UCSD-AML1 (cell line): ENCODE measurements around the gene FAHD2B.
"Not testable (repeated sequence)": the region's sequence is repeated elsewhere in the genome, so short reads cannot be mapped to it uniquely, and the experiment has no call there.

ENCODE experiments used
- DNase-seq: peaks from one replicate; lab custom pipeline; 2025; ENCODE audit not compliant: unreplicated experiment; lab: John Stamatoyannopoulos, UW

Gene FAHD2B

DNA sequence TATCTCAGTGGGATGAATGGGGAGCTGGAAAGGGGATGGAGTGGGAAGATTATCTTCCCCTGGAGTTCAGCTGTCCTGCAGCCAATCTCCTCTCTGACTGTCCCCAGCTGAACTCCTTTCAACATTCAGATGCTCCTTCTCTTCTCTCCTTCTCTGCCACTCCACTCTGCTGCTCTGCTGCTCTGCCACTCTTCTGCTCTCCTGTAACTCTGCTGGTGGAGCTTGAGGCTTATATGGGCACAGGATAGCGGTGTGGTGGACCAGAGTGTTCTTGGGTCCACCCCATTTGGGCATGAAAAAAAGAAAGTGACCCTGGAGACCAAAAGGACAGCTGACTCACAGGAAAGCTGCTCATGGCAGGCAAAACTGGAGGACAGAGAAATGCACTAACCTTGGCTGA is 26.6 kb downstream of the FAHD2B start:
- DNase-seq, result no peak

DNA sequence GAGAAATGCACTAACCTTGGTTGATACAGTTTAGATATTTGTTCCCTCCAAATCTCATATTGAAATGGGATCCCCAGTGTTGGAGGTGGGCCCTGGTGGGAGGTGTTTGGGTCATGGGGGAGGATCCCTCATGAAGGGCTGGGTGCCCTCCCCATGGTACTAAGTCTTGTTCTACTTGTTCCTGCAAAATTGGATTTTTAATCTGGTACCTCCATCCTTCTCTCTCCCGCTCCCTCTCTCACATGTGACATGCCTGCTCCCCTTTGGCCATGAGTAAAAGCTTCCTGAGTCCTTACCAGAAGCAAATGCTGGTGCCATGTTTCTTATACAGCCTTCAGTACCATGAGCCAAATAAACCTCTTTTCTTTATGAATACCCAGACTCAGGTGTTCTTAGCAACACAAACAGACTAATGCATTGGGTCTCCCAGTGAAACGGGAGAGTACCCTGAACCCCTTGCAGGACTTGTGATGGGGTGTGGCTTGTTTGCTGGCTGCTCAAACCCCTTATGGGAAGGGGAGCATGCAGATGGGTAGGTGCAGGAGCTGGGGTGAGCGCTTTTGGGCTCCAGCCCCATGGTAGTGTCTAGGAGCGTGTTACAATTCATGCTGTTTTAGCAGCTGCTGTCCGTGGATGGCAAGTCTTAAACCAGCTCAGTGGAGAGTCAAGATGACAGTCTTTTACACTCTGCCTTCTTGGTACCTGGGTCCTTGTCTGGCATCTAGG is 27.2 kb downstream of the FAHD2B start:
- DNase-seq, result no peak

DNA sequence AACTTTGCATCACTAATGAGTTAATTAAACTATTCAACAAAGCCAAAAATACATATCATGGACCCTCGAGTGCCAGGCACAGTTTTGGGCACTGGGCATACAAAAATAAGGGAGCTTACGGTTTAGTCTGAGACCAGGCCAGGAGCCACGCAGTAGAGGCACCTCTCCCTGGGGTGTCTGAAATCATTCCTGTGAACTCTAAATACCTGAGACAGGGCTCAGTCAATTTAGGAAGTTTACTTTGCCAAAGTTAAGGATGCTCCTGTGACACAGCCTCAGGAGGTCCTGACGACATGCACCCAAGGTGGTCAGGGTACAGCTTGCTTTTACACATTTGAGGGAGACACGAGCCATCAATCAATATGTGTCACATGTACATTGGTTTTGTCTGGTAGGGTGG is 28.7 kb downstream of the FAHD2B start:
- DNase-seq, result not testable (repeated sequence)

GRCh38 chr2:97062020-97062419 is 32.7 kb downstream of the FAHD2B start:
- not testable (repeated sequence) for DNase-seq

DNA sequence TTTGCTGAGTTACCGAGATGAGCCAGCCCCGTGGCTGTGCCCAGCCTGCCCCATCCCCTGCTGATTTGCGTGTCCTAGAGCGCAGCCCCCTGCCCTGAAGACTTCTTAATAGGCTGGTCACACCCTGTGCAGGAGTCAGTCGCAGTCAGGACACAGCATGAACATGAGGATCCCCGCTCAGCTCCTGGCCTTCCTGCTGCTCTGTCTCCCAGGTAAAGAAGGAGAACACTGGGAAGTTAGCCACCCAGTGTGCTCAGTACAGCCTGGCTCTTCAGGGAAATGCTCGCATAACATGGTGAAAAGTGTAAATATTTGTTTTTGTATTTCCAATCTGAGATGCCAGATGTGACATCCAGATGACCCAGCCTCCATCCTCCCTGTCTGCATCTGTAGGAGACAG is 34.9 kb downstream of the FAHD2B start:
- DNase-seq, result not testable (repeated sequence)

GRCh38 chr2:97056150-97056549 is 38.5 kb downstream of the FAHD2B start:
- not testable (repeated sequence) for DNase-seq

DNA sequence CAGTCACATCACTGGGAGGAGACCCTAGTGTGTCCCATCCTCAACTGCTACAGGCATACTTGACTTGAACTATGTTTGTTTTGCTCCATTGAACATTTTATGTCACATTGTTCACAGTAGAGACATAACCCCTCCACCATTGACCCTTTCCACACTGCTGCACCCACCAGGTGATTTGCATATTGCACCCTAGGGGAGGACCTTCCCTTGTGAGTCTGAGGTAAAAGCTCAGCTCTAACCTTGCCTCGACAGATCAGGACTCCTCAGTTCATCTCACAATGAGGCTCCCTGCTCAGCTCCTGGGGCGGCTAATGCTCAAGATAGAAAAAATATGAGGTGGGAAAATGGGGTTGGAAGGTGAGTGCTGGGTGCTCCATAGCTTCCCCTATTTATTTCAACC is 44.6 kb downstream of the FAHD2B start:
- not testable (repeated sequence) for DNase-seq

DNA sequence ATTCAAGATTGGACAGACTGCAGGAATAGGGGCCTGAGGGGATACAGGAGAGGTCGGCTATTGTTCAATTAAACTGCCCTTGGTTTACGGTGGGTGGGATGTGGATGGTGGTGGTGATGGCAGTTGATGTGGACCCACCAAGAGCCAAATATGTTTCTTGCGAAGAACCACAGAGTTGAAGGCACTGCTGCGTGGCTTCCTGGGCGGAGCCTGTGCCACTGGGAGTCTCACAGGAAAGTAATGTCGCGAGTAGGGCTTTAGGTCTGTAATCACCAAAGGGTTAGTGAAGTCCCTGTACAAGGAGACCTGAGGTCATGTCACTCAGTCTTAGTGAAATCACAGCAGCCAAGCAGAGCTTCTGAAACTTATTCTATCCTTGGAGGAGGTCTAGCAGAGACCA is 46.2 kb downstream of the FAHD2B start:
- DNase-seq, result not testable (repeated sequence)

DNA sequence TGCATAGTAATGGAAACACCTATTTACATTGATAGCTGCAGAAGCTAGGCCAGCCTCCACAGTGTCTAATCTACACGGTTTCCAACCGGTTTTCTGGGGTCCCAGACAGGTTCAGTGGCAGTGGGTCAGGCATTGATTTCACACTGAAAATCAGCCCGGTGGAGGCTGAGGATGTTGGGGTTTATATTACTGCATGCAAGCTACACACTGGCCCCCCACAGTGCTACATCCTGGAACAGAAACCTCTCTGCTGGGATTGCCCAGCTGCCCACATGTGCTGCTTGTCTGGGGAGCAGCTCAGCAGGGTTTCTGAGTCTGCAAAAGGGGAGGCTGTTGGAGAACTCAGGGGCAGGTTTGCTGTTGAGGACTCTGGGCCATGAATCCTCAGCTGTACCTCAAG is 48.0 kb downstream of the FAHD2B start:
- DNase-seq, result not testable (repeated sequence)

DNA sequence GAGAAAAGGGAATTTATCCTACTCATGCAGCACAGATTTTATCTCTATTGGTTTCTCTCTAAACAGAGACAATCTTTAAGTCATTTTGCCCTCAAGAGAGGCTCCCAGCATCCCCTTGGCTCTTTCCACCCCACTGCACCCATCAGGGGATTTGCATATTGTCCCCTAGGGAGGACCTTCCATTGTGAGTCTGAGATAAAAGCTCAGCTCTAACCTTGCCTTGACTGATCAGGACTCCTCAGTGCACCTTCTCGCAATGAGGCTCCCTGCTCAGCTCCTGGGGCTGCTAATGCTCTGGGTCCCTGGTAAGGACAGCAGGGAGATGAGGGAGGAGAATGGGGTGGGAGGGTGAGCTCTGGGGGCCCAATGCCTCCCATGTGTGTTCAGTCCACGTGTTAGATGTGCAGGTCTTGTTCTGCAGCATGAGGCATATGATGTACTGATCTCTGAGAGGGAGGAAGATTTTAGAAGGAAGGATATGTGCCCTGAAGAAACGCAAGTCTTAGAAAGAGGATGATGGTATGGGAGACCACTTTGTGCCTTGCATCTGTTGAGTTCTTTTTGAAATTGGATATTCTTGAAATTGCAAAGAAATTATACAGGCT is 48.7 kb downstream of the FAHD2B start:
- not testable (repeated sequence) for DNase-seq
